Endothelial cell of umbilical vein (primary cell): ENCODE results near the gene UGGT2. TPM values are rescaled to one million over a fixed set of nuclear protein-coding genes. Genes with fewer than 3 reads are reported as not detected.
"Not testable (repeated sequence)": the region's sequence is repeated elsewhere in the genome, so short reads cannot be mapped to it uniquely, and the experiment has no call there.

ENCODE experiments used
- BruUV-seq: library from RNA; stranded (reverse); fragments of 400-500 nt; replicated peaks from 2 replicates; lab custom pipeline; 2021; lab: Mats Ljungman, UMichigan
- CTCF ChIA-PET: fragments of 300-600, 350-600 bp; sonication (Branson Sonifier 250); formaldehyde crosslinking; loops from one replicate; lab custom pipeline; 2021; ENCODE audit warnings: antibody characterized with exemption, inconsistent platforms; lab: Charles Lee
- POLR2A ChIA-PET: fragments of 300-600, 350-600 bp; sonication (Branson Sonifier 250); formaldehyde crosslinking; loops from one replicate; lab custom pipeline; 2021; ENCODE audit warnings: antibody characterized with exemption, inconsistent platforms; lab: Charles Lee
- DNase-seq: peaks from one replicate; pipeline ENCODE4 v3.0.0-alpha.2; 2011; ENCODE audit warnings: low read depth, low spot score
- FAIRE-seq: peaks from 2 replicates; lab custom pipeline; 2011; peaks lifted over from hg19 to GRCh38; lab: Jason Lieb, UNC
- H2AFZ ChIP-seq: 2 replicates; pipeline ENCODE4 v1.6.0; 2012; ENCODE audit warnings: low read depth, low read length, control low read depth, inconsistent platforms
- H3K27ac ChIP-seq: 2 replicates; pipeline ENCODE4 v1.5.1; 2011; ENCODE audit warnings: low read depth, mild to moderate bottlenecking, control low read depth, low read length, moderate library complexity; ENCODE audit not compliant: insufficient read depth
- H3K27me3 ChIP-seq, 2 experiments: 2 replicates each; pipeline versions ENCODE4 v1.6.0 to v1.6.1; 2011; ENCODE audit warnings: low read length in 2 of 2, mixed read lengths in 1 of 2; ENCODE audit not compliant: control insufficient read depth in 2 of 2, insufficient read depth in 2 of 2
- H3K36me3 ChIP-seq, 2 experiments: 2 replicates in 1 of 2; 3 replicates in 1 of 2; pipeline ENCODE4 v1.5.1; 2011; ENCODE audit warnings: low read length in 2 of 2, mild to moderate bottlenecking in 1 of 2, moderate library complexity in 1 of 2; ENCODE audit not compliant: control insufficient read depth in 2 of 2, insufficient read depth in 2 of 2; ENCODE audit errors: extremely low read depth in 1 of 2
- H3K4me1 ChIP-seq: 3 replicates; pipeline ENCODE4 v1.5.1; 2011; ENCODE audit warnings: mild to moderate bottlenecking, low read length; ENCODE audit not compliant: control insufficient read depth, insufficient read depth; ENCODE audit errors: extremely low read depth
- H3K4me2 ChIP-seq: 2 replicates; pipeline ENCODE4 v1.6.1; 2011; ENCODE audit warnings: low read length, control low read depth, mixed read lengths; ENCODE audit not compliant: insufficient read depth
- H3K4me3 ChIP-seq, 3 experiments: fragments of 200-600 bp in 1 of 3; sonication (generic), shearing (Covaris generic) in 1 of 3; replicated peaks in 1 of 3; 2 replicates each; pipeline ENCODE4 v1.5.1; 2011 to 2016; ENCODE audit warnings: control low read depth in 3 of 3, low read length in 3 of 3, mild to moderate bottlenecking in 2 of 3, inconsistent platforms in 1 of 3, low read depth in 1 of 3, moderate library complexity in 1 of 3; ENCODE audit not compliant: insufficient read depth in 1 of 3
- H3K79me2 ChIP-seq: 2 replicates; pipeline ENCODE4 v1.6.0; 2012; ENCODE audit warnings: low read length, inconsistent platforms; ENCODE audit not compliant: control insufficient read depth, insufficient read depth
- H3K9ac ChIP-seq: replicated peaks from 2 replicates; pipeline ENCODE3; 2011; ENCODE audit warnings: low read length, control low read depth; ENCODE audit not compliant: insufficient read depth; ENCODE audit errors: extremely low read depth
- H3K9me1 ChIP-seq: replicated peaks from 3 replicates; pipeline ENCODE4 v1.6.0; 2011; ENCODE audit warnings: mild to moderate bottlenecking, low read length; ENCODE audit not compliant: control insufficient read depth, insufficient read depth; ENCODE audit errors: extremely low read depth
- H3K9me3 ChIP-seq: replicated peaks from 2 replicates; pipeline ENCODE4 v1.5.1; 2012; ENCODE audit warnings: low read length, inconsistent platforms; ENCODE audit not compliant: control insufficient read depth, insufficient read depth
- H4K20me1 ChIP-seq: replicated peaks from 2 replicates; pipeline ENCODE3; 2011; ENCODE audit warnings: mild to moderate bottlenecking, low read length; ENCODE audit not compliant: control insufficient read depth, insufficient read depth; ENCODE audit errors: extremely low read depth
- dilution Hi-C: fragments of 300-500 bp; cut with MboI; formaldehyde crosslinking; loops from one replicate; pipeline ENCODE4 v1.15.0; 2019; ENCODE audit warnings: low sequenced_read_pairs; ENCODE audit not compliant: extremely low pct_ligation_motif_present
- intact Hi-C: fragments of 100-400 bp; cut with micrococcal nuclease; formaldehyde crosslinking; loops from one replicate; pipeline ENCODE4 v1.10.0; 2022
- polyA plus RNA-seq, 4 experiments: library from polyadenylated mRNA; depleted of rRNA in 3 of 4; stranded (reverse) in 3 of 4; unstranded in 1 of 4; fragments of >200 nt; gene quantifications; 2 replicates each; pipeline versions ENCODE4 v1.2.1 to v1.2.3, GENCODE V29; 2011 to 2012; ENCODE audit warnings: missing spikeins in 1 of 4
- total RNA-seq: library from RNA; stranded (reverse); gene quantifications from 2 replicates; pipeline ENCODE4 v1.2.3, GENCODE V29; 2021

Gene UGGT2
- total and polyA plus RNA-seq, 2 donors (not counting 3 experiments of a cell fraction or from before 2014, with no cell fraction given): 4.6 to 25.1 TPM

DNA sequence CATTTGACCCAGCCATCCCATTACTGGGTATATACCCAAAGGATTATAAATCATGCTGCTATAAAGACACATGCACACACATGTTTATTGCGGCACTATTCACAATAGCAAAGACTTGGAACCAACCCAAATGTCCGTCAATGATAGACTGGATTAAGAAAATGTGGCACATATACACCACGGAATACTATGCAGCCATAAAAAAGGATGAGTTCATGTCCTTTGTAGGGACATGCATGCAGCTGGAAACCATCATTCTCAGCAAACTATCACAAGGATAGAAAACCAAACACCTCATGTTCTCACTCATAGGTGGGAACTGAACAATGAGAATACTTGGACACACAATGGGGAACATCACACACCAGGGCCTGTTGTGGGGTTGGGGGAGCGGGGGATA lies 2.2 kb downstream of the UGGT2 start:
- H2AFZ ChIP-seq, DNase-seq, FAIRE-seq, H3K27me3 ChIP-seq, H3K9ac ChIP-seq, H3K9me1 ChIP-seq, H3K4me1 ChIP-seq, H3K4me3 ChIP-seq, H3K36me3 ChIP-seq, POLR2A ChIA-PET, H3K9me3 ChIP-seq, H3K27ac ChIP-seq, H4K20me1 ChIP-seq, H3K4me2 ChIP-seq, BruUV-seq, dilution Hi-C loops, CTCF ChIA-PET: not testable (repeated sequence)
- intact Hi-C loops: loop anchor here (10.0 kb wide), 1 partner anchor 1384 kb away; the partner anchor contains the start of gene RAP2A
- peaks cover 27% of the 10 kb centered on the region for H3K79me2 ChIP-seq

GRCh38 chr13:96046449-96047126 lies 6.6 kb downstream of the UGGT2 start:
- H3K4me3 ChIP-seq, FAIRE-seq, H3K9me3 ChIP-seq, H3K9me1 ChIP-seq, DNase-seq, H3K27me3 ChIP-seq, H2AFZ ChIP-seq, intact Hi-C loops, H3K36me3 ChIP-seq, CTCF ChIA-PET, POLR2A ChIA-PET, BruUV-seq, H3K4me1 ChIP-seq, dilution Hi-C loops, H3K27ac ChIP-seq, H4K20me1 ChIP-seq, H3K9ac ChIP-seq, H3K4me2 ChIP-seq: not testable (repeated sequence)
- H3K79me2 ChIP-seq: peaks cover 32% of the 10 kb centered on the region
